NCI-H187 (cell line): Measurements from ENCODE around the gene SEC31A.
"Not testable (repeated sequence)": the region's sequence is repeated elsewhere in the genome, so short reads cannot be mapped to it uniquely, and the experiment has no call there.

ENCODE experiments used
- DNase-seq, 2 experiments: peaks; one replicate each; lab custom pipeline; 2025; lab: John Stamatoyannopoulos, UW

SEC31A gene

DNA sequence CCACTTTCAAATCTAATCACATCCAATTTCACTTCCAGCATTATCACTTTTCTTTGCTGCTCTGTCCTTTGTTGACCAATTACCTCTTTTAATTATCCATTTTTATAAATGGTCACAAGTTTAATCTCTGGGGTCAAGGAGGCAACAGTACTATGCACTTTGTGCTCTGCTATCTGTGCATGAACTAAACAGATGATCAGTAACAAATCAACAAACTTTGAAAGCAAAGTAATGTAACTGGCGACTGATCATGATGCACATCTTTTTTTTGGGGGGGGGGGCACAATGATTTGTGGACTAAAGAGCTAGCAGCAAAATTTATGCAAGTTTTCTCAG, 1.5 kb upstream of the SEC31A start:
- DNase-seq = no peak

DNA sequence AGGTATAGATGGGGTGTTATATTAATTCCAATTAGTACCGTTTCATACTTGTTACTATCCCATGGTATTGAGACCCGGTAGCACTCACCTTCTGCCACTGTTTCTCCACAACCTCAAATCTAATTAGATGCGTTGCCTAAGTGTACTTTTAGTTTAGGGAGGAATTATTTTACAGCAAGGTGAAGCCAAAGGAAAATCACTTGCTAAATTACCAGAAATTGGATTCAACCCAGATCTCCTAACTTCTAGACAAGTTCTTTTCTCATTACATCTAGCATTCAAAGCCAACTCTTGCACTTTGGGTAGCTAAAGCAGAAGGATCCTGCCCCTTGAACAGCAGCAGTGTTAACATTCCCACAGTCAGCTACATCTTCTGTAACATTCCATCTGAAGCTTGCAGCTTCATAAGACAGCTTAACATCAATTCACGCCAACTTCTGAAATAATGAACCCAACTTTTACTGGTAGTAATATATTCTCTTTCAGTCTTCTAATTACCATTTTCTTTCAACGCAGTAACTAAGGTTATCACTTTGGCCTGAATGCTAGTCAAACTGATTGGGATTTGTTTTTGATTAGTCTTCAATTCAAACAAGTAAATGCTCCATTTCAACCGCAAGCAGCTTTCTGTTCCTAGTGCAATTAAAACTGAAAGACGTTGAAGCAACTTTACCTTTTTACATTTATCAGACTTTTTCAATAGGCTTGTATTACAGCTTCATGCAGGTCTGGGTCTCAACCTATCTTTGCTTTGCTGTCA, 934 bp upstream of the SEC31A start:
- no peak for DNase-seq

DNA sequence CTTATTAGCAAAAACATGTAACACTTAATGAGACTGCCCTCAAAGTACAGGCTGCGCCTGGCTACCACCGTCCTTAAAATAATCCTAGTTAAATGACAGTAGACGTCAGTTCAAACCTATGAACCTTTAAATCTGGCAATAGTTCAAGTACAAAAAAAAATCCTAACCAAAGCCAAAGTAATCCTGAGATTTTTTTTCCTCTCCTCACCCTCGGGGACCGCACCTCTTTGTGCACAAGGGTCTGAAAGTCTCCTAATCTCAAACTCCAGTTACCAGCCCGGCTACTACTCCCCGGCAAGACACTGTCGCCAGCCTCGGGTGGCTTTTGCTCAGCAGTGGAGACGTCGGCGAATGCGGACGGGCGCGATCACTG, 439 bp downstream of the SEC31A start:
- DNase-seq = peak in 1 of 2 experiments; percentile 67

DNA sequence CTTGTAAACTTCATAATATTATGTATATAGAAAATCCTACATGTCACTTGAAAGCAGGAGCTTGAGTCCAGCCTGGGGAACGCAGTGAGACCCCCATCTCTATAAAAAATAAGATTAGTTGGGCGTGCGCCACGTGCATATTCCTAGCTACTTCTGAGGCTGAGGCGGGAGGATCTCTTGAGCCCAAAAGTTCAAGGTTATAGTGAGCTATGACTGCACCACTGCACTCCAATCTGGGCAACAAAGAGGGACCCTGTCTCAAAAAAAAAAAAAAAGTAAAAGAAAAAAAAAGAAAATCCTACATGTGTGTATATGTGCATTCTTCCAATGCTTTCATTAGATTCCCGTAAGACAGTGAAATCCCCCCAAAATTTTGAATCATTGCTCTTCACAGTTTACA, 1.7 kb downstream of the SEC31A start:
- DNase-seq = no peak

DNA sequence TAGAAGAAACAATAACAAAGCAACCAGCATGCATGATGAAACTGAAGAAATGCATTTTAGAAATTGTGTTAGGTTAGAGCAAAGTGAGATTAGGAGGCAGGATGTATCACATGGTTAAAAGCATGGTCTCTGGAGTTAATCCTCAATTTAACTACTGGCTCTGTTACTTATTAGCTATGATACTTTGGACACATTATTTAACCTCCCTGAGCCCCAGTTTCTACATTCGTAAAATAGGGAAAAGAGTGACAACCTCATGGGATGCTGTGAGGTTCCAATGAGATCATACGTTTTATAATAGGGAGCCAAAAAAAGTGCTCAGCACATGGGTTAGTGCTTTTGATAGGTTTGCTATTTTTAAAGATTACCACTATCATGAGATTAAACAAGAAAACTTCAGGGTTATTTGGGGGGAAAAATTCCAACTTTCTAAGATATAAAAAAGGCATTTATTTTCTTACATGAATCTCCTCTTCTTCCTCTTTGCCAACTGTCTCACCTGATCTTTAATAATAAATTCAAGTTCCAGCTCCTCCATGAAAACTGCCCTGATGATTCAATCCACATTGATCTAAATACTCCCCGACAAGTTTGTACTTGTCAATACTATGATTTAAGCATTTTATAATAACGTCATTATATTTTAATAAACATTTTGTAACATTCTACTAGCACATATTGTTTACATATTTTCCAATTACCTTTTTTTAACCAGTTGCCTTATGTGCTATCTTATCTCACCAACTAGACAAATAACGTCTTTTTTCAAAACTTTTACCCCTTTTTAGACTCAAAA, 4.6 kb downstream of the SEC31A start:
- DNase-seq = no peak

DNA sequence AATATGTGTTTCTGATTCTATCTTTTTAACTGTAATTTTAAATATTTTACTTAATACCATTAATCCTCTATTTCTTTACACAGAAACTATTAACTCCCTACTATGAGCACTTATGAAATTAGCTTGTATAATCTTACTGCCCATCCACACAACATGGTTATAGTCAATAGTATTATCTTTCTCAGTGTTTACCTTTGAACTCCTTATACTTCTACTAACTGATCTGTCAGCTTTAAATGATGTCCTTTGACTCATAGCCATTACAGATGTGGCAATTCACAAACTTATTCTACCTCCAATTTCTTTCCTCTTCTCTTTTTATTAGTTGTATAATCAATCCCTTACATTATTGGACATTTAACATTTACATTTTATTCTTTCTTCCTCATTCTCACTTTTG, 5.5 kb downstream of the SEC31A start:
- no peak for DNase-seq

DNA sequence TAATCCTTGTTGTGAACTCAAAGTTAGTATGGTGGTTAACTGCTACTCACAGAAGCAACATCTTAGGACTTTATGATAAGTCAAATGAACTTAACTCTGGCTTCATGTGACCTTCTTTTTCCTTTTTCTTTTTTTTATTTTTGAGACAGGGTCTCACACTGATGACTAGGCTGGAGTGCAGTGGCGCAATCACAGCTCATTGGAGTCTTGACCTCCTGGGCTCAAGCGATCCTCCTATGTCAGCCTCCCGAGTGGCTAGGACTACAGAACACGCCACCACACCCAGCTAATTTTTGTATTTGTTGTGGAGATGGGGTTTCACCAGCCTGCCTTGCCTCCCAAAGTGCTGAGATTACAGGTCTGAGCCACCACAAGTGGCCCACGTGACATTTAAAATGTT, 22.4 kb downstream of the SEC31A start:
- DNase-seq = no peak

DNA sequence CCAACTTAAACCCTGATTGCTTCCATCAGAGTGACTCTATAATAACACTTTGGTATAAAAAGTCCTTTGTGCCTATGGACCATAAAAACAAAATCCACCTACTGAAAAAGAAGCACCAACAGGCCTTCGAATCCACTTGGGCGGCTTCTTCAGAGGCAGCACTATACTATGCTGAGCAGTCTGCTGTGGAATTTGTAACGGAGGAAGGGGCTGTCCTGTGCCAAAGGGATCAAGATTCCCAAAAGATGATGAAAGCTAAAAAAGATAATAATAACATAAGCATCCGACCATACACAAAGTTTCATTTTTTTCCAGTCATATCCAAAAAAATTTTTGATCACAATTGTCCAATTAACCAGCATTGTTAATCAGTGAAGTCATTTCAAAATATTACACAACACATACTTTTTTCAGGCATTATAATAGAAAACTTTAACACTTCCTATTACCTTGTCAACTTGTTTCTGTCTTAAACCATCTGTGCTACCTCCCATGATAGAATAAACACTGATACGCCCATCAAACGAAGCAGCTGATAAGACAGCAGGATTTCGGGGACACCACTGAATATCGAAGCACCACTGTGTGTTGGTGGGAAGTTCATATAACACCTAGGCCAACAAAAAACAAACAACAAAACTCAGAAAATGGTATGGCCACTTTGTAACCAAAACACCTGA, 24.1 kb downstream of the SEC31A start:
- no peak for DNase-seq

DNA sequence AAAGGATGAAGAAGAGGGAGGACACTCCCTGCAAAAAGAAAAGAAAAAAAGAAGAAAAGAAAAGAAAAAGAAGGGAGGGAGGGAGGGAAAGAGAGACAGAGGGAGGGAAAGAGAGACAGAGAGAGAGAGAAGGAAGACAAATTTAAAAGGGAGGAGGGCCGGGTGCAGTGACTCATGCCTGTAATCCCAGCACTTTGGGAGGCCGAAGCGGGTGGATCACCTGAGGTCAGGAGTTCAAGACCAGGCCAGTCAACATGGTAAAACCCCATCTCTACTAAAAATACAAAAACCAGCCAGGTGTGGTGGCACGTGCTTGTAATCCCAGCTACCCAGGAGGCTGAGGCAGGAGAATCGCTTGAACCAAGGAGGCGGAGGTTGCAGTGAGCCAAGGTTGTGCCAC, 24.9 kb downstream of the SEC31A start:
- DNase-seq = not testable (repeated sequence)

DNA sequence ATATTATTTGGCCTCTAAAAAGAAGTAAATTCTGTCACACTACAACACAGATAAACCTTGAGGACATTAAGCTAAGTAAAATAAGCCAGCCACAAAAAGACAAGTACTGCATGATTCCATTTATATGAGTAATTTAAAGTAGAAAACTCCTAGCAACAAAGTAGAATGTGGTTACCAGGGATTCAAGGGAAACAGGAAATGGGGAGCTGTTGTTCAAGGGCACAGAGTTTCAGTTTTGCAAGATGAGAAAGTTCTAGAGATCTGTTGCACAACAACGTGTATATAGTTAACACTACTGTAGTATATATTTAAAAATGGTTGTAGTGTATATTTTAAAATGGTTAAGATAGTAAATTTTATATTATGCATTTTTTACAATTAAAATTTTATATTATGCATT, 25.4 kb downstream of the SEC31A start:
- DNase-seq = no peak

DNA sequence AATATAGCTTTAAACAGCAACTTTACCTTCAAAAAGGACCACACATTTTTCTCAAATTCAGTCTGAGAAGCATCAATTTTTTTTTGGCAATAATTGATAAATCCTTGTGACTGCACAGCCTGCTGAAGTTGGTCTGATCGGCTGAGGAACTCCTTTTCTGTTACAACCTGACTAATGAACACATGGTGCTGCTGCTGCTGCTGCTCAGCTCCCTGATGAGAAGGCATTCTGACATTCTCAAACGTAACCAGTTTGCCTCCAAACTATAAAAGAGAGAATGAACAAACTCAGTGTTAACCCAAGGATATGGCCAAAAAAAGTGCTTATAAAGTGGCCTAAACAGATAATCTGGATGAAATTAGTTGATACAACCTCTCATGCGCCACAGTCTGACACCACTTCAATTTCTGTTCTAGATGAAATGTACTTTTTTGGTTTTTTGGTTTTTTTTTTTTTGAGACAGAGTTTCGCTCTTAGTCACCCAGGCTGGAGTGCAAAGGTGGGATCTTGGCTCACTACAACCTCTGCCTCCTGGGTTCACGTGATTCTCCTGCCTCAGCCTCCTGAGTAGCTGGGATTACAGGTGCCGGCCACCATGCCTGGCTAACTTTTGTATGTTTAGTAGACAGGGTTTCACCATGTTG, 26.5 kb downstream of the SEC31A start:
- no peak for DNase-seq

DNA sequence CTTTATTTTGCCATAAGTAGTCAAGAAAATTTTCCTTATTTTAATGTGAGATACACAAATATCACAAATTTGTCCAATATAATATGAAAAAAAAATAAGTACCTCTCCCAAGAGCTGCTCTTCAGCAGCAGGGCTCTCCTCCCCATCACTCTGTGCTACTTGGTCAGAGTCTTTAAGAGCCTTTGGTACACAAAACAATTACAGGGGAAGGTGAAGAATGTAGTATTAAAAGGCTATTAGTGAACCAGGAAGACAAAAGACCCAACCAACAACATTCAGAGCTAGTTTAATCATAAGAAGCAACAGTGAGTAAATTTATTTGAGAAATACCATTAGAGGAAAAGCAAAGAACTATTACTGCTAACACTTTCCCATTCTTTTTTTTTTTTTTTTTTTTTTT, 29.4 kb downstream of the SEC31A start:
- DNase-seq = no peak

DNA sequence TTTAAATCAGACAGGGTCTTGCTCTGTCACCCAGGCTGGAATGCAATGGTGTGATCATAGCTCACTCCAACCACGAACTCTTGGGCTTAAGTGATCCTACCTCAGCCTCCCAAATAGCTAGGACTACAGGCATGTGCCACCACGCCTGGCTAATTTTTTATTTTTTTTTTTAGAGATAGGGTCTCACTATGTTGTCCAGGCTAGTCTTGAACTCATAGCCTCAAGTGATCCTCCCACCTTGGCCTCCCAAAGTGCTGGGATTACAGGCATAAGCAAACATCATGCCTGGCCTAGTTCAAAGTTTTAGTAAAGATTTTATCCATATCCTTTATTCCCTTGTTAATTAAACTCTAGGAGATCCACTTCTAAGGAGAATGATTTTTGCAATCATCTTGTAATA, 30.5 kb downstream of the SEC31A start:
- DNase-seq = not testable (repeated sequence)

DNA sequence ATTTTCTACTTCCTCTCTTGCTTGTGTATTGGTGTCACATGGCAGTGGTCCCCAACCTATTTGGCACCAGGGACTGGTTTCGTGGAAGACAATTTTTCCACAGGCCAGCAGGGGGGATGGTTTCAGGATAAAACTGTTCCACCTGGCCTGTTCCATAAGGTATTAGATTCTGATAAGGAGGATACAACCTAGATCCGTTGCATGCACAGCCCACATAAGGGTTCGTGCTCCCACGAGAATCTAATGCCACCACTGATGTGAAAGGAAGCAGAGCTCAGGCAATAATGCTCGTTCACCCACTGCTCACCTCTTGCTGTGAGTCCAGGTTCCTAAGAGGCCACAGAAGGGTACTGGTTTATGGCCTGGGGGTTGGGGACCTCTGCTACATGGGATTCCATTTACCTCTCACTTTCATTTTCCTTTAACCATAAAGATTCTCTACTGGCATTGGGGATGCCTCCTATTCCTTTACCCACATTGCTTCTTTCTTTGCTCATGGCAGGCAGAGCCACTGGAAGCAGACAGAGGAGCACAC, 38.1 kb downstream of the SEC31A start:
- no peak for DNase-seq

DNA sequence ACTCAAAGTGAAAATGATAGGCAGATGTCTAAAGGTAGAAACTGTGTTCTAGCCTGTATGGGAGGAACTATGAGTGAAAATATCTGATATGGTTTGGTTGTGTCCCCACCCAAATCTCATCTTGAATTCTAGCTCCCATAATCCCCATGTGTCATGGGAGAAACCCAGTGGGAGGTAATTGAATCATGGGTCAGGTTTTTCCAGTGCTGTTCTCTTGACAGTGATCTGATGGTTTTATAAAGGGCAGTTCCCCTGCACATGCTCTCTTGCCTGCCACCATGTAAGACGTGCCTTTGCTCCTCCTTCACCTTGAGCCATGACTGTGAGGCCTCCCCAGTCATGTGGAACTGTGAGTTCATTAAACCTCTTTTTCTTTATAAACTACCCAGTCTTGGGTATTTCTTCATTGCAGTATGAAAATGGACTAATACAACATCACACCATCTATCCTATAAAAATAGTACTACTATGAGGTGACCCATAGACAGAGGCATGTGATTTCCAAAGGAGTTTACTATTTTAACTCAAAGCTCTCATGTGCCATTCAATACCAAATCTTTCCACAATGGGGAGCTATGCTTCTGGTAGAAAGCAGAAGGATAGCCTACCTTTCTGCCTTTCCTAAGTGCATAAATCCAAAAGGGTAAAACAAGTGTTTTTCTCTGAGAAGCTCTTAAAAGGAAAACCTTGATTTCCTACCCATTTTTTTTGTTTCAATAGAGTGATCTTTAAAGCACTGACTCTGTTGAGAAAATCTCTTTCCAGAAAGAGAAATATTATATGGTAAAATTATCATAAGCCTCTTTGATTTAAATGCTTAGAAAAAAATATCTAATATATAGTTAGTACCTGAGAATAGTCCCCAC, 38.8 kb downstream of the SEC31A start:
- no peak for DNase-seq

DNA sequence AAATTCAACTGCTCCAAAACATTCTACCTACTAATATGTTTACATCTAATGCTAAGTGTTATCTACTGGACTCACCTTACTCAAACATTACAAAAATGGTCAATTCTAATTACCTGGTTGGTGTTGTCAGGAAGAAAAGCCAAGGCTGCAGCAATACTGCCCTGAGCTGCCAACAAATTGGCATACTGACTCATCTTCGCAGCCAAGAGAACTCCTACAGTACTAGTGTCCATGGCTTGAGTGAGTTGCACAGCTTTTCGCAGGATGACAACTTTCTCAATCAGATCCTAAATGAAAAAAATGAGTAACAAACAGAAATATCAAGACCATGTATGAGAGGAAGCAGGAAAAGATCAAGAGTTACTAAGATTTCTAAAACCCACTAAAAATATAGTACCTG, 39.6 kb downstream of the SEC31A start:
- no peak for DNase-seq

DNA sequence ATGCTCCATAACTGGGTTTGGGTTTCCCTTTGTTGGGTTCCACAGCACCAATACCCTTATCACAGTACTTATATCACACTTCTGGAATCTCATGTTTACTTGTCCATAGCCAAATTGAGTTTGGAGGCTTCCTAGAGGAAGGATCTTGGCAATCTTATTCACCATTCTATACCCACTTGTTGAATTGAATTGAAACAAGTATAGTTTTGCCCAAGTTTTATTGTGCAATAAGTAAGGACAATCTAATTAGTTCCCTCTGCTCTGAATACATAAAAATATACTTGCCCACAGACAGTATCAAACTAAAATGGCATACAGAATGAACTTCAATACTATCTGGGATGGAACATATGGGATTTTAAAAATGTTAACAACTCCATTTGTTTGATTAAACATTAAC, 40.3 kb downstream of the SEC31A start:
- no peak for DNase-seq

DNA sequence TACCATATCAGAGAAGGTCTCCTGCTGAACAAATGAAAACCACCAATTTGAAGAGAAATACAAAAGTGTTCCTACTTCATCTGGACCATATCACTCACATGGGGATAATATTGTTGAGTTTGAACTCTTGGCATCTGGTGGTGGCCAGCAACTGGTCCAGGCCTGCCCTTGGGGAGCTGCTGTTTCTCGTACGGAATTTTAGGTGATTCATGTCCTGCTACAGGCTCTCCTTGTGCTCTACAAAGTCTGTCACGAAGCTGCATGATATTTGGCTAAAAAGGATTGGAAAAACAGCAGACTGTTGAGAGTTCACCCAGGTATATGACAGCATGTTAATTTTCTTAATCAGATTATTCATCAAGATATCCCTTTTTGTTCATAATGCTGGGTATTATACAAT, 42.2 kb downstream of the SEC31A start:
- no peak for DNase-seq

DNA sequence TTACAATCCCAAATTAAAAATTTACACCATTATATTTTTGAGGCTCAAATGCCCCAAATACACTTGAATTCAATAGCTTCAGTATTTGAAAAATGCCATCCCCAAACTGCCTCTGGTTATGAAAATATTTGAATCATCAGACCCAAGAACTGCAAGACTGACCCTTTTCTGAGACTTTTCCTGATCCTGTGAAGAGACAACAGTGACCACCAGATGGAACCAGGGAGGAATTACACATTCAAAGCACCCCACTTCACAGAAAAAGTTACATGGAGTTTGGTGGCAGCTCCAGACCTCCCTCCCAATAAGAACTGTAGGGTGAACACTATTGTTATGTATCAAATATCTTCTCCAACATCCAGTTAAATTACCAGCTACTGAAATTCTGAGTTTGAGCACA, 48.4 kb downstream of the SEC31A start:
- DNase-seq = no peak

DNA sequence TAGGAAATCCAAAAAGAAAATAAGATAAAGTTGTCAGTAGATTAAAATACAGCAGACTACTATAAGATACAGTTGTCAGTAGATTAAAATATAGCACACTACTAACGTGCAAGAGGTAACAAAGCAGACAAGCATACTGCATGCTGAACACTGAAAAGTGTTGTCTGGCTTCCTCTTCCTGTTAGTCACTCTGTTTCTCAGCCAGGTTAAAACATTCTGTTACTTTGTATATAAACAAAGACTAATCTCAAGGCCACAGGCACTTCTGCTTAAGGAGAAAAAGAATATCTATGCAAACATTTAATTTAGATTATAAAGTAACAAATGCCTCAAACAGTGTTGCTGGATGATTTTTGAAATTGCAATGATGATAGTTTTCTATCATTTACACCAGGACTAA, 51.3 kb downstream of the SEC31A start:
- DNase-seq = no peak

DNA sequence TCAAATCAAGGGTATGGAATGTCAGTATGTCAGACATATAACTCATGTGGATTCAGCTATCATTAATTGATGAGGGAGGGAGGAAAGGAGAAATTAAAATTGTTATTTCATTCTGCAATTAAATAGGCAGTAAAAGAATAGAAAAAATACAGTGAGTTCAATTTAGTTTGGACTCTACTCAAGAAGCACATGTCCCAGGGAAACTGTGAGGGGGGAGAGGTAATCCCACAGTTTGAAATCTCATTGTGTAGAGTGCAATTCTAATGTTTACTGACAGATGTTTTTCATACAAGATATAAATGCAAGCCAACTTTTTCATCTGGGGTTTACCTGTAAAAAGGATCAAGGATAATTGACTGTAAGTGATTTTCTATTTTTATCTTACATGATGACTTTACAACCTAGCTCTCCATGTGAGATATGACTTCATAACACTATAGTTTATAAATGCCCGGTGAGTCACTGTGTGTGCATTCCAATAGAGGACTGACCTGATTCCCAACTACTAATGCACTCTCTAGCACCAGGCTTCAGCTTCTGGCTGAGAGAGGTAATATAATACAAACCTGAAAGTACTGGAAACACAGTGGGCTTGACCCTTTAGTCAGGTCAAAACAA, 57.1 kb downstream of the SEC31A start:
- no peak for DNase-seq
